HG03354 (cell line): Measurements from ENCODE around the gene TSC2.
"Not testable (repeated sequence)": the region's sequence is repeated elsewhere in the genome, so short reads cannot be mapped to it uniquely, and the experiment has no call there.

Experiments
- ATAC-seq: cut with Tn5 transposase; IDR thresholded peaks from one replicate; pipeline ENCODE4 v1.9.1; 2021; ENCODE audit warnings: mild to moderate bottlenecking; ENCODE audit not compliant: unreplicated experiment, poor library complexity, severe bottlenecking

The TSC2 gene

DNA sequence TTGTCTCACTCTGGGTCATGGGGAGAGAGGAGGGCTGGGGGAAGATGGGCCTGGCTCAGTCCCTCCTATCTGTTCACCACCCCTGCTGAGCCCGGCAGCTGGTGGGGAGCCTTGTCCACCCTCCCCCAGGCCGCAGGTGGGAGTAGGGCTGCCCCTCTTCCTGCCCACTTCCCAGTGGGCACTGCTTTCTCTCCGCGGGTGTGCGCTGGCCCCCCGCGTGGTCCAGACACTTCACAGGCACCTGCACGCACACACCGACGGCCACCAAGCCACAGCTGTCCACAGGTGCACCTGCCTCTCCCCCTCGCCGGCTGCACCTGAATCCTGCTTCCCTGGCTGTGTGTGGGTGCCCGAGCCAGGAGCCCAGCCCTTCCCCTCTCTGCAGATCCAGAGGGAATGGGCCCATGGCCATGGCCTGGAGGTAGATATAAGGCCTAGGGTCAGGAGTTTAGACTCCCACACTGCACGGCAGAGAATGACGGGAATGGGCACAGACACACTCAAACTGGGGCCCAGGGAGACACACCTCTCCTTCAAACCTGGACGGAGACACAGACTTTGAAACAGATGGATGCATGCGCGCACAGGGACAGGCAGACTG lies 19.1 kb upstream of the TSC2 start:
- ATAC-seq = no peak

DNA sequence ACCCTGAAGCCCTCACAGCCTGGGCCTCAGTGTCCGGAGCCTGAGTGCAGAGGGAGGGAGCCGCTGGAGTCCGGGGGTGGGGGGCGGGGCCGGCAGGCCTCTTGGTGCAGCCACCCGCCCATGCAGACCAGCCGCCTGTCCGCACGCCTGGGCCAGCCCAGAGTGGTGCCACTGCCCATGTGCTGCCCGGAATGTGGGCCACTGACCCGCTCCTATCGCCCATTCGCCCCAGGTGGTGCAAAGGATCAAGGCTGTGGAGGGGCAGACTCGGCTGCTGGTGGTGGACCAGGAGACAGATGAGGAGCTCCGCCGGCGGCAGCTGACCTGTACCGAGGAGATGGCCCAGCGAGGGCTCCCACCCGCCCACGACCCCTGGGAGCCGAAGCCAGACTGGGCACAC lies 18.4 kb upstream of the TSC2 start:
- ATAC-seq = no peak

DNA sequence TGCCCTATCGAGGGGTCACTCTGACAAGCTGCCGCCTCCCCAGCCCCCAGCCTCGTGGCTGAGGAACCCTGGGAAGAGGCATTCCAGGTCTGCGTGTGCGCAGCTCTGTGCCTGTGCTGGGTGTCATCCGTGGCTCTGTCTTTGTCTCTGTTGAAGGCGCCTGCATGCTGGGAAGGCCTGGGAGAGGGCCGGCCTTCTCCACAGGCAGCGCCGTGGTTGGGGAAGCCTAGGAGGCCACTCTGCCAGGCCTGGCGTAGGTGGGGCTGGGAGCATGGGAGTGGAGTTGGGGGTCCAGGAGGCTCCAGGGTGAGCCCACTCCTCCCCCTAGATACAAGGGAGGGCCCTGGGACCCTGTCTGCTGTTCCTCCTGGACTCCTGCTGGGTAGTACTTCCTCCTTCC lies 17.7 kb upstream of the TSC2 start:
- no peak for ATAC-seq

DNA sequence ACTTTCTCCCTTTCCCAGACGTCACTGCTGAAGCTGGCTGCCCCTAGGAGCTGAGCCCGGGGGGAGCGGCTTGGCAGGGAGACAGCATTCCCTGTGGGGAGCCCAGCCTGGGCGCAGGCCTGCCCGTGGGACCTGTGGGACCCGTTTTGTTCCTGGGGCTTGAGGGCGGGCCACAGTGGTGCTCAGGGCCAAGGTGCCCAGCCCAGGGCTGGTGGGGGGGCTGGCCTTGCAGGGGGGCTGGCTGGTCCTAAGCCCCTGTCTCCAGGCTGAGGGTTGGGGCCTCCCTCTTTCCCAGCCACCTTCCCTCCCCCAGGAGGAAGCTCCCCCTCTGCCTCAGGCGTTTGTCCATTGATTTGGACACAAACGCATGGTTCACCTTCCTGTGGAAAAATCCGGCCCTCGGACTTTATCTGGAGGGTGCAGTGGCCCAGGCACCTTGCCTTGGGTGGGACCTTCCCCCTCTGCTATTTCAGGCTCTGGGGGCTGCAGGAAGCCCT lies 16.7 kb upstream of the TSC2 start:
- no peak for ATAC-seq

DNA sequence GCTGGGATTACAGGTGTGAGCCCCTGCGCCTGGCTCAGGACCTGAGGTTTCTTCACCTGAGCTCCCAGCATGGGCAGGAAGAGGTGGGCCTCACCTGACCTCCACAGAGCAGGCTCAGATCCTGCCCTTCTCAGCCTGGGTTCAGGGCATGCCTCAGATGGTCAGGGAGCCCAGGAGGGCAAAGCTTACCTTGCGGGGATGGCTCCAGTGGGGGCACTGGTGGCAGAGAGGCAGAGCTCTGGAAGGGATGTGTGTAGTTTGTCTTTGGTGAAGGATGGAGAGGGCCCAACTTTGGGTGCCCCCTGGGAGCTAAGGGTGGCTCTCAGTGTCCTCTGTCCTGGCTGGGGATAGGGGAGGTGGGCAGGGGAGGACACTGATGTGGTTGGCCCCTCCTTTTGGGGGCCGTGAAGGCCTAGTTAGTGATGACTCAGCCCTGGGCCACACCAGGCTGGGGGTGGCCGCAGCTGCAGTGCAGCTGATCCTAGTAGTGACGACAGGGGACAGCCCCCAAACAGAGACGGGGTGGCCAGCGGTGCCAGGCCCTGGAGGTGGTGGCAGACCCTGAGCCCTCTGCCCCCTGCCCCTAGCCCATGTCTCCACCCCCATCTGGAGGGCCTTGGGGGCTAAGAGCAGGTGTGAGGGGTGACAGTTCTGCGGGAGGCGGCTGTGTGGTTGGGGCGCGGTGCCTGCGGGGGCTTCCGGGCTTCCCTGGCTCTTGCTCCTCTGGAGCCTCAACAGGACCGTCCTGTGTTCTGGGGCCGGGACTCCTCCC lies 15.3 kb upstream of the TSC2 start:
- ATAC-seq = no peak

DNA sequence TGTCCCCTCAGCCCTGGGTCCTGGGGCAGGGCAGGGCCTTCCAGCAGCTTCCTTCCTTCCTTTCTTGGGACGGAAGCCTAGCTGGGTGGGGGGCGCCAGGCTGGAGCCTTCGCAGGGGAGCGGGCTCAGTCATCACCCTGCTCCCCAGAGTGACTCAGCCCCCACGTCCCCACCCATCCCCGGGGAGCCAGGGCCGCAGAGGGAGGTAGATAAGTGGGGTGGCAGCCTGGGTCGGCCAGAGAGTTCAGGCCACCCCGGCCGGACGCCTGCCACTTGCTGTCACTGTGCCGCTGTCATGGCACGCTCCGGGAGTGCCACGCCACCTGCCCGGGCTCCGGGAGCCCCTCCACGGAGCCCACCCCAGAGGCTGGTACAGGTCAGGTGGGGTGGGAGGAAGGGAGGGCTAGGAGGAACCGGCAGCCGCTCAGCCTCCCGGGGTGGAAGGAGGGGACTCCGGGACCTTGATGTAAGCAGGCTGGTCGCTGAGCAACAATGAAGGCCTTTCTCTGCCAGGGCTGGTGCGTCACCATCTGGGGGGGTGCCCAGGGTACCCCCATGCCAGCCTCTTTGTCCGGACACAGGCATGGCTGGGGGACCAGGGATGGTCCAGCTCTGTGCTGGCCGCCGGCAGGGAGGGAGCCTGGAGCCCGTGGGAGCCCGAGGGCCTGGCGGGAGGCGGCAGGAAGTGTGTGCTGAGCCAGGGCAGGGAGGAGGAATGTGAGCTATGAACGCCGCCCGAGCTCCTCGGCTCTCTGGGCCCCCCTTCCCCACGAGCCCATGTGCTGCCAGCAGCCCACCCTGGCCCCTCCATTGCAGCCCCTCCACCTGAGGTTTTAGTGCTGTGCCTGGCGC lies 14.5 kb upstream of the TSC2 start:
- no peak for ATAC-seq

DNA sequence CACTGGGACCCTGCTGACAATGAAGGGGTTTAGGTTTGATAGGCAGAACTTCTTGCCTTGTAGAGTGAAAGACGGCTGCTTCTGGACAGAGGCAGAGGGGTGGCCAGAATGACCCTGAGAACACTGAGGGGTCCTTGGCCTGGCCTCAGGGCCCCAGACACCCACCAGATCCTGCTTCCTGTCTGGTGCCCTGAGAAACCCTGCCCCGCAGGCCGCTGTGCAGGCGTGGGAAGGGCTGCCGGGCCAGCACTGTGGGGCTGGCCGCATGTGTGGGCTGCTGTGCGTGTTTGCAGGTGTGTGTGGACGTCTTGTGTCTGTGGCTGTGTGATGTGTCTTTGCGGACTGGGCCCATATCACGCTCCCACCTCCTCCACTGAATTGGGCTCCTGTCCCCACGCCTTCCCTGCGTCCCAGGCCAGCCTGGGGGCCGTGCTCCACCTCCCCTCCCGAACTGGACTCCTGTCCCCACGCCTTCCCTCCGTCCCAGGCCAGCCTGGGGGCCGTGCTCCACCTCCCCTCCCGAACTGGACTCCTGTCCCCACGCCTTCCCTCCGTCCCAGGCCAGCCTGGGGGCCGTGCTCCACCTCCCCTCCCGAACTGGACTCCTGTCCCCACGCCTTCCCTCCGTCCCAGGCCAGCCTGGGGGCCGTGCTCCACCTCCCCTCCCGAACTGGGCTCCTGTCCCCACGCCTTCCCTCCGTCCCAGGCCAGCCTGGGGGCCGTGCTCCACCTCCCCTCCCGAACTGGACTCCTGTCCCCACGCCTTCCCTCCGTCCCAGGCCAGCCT lies 13.7 kb upstream of the TSC2 start:
- not testable (repeated sequence) for ATAC-seq

DNA sequence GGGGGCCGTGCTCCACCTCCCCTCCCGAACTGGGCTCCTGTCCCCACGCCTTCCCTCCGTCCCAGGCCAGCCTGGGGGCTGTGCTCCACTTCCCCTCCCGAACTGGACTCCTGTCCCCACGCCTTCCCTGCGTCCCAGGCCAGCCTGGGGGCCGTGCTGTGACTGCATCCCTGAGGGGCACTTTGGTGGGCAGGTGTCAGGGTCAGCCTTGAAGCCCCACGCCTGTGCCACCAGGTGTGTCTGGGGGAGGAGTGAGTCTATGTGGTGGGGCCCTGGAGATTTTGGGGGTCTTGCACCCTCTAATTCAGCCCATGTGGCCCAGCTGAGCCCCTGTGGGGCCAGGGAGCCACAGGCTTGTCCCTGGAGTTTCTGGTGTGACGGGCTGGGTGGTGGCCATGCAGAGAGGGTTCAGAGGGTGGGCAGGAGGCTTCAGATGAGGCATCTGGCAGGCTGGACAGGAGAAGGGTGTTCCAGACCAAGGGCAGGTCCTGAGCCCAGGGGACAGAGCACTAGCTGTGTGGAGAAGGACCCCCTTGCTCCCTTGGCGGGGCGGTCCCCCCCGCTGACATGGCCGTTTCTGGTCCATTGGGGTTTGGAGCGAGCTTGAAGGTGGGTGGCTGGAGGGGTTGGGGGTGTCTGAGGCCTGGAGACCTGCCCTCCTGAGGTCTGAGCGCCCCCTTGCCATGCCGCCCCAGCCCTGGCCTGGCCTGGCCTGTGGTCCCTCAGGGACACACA lies 12.9 kb upstream of the TSC2 start:
- ATAC-seq = no peak

DNA sequence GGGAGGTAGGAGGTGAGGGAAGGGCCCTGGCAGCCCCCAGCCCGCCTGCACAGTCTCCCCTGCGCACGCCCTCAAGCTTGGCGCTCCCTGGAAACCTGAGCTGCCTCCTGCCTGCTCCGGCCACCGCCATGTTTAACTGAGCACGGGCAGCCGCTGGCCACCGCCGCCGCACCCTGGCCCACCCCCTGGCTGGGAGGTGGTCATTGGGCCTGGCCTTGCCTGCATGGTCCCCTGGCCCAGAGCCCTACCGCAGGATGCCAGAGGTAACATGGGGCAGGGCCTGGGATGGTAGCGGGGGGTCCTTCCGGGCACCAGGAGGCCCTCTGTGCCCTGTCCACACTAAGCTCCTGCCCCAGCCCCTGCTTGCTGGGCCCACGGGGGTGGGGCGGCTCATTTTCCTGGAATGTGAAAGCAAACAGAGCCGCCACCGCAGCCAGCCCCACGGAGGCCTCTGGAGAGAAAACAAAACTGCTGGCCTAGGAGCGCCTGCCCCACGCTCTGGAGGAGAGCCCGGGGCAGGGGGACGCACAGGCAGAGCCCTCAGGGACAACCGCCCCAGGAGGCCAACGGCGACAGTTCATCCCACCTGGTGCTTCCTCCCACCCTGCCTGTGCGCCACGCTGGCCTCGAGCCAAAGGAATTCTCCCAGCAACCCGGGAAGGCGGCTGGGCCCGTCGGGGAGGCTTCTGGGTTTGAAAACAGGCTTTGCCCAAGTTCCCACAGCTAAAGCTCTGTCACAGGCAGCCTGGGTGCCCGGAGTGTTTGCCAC lies 12.2 kb upstream of the TSC2 start:
- ATAC-seq = no peak

DNA sequence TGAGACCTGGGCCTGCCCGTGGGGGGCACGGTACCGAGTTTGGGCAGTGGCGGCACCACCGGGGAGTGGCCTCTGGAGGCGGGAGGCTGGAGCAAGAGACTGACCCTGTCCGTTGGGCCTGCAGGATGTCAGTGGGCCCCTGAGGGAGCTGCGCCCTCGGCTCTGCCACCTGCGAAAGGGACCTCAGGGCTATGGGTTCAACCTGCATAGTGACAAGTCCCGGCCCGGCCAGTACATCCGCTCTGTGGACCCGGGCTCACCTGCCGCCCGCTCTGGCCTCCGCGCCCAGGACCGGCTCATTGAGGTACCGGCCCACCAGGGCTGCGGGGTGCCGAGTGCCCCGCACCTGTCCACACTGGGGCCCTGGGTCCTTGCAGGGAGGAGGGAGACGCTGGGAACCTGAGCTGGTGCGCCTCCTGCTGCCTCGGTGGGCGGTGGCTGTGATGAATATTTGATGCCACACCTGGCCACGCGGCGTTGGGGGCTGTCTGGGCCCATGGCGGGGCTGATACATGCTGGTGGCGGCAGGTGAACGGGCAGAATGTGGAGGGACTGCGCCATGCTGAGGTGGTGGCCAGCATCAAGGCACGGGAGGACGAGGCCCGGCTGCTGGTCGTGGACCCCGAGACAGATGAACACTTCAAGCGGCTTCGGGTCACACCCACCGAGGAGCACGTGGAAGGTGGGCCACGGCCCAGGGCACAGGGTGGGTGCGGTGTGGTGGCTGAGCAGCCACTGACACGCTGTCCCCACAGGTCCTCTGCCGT lies 11.4 kb upstream of the TSC2 start:
- no peak for ATAC-seq

DNA sequence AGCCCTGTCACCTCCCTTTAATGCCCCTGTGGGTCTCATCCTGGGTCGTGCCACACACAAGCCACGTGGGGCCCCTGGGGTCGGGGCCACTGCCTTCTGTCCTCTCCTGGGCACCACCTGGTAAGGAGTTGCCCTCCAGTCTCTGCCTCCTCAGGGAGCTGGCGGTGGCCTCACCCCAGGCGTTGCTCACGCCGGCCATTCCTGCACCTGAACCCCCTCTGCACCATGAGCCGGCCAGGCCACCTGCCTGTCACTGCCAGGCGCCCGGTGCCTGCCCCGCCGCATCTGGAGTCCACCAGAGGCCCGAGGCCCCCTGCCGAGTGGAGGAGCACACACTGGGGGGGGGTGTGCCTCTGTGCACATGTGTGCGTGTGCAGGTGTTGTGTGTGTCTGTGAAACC lies 10.7 kb upstream of the TSC2 start:
- no peak for ATAC-seq

DNA sequence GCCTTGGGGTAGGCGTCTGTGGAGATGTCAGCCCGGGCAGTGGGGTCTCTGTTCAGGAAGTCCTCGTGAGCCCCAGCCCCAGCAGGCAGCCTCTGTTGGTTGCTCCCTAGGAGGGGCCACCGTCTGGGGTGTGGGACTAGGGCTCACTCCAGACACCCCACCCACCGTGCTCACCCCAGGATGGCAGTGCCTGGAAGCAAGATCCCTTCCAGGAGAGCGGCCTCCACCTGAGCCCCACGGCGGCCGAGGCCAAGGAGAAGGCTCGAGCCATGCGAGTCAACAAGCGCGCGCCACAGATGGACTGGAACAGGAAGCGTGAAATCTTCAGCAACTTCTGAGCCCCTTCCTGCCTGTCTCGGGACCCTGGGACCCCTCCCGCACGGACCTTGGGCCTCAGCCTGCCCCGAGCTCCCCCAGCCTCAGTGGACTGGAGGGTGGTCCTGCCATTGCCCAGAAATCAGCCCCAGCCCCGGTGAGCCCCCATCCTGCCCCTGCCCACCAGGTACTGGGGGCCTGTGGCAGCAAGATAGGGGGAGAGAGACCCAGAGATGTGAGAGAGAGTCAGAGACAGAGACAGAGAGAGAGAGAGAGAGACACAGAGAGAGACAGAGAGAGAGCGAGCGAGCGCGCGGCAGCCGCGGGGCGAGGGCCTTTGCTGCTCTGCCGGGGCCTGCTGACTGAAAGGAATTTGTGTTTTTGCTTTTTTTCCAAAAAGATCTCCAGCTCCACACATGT lies 10.0 kb upstream of the TSC2 start:
- ATAC-seq = no peak

DNA sequence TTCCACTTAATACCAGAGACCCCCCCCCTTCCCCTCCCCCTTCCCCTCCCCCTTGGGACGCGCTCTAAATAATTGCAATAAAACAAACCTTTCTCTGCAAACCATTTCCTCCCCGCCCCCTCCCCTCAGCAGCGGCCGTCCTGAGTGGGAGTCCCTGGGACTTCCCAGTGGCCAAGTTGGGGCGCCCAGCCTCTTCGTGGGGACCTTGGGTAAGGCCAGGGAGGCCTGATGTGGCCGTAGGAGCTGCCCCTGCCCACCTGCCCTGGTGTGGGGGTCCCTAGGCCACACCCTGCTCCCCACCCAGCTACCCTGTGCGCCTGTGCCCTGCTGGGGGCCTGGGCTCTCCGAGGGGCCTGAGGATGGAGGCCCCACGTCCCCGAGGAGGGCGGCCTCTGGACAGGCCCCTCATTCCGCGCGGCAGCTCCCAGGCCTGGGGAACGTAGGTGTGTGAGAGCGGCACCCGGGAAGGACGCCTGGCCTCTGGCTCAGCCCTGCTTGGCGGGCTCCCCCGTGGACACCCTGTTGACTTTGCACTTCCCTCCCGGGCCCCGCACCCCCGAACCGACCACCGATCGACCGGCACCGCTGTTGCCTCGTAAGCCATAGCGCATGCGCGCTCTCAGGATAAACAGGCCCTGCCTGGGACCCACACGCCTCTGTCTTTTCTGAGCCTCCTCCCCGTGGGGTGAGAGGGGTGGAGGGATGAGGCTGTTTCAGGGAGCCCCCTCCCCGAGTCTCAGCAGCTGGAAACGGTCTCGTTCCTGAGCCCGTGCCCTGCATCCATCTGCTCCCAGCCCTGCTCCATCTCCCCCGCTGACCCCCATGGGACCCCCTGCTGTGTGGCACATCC lies 9.2 kb upstream of the TSC2 start:
- no peak for ATAC-seq

DNA sequence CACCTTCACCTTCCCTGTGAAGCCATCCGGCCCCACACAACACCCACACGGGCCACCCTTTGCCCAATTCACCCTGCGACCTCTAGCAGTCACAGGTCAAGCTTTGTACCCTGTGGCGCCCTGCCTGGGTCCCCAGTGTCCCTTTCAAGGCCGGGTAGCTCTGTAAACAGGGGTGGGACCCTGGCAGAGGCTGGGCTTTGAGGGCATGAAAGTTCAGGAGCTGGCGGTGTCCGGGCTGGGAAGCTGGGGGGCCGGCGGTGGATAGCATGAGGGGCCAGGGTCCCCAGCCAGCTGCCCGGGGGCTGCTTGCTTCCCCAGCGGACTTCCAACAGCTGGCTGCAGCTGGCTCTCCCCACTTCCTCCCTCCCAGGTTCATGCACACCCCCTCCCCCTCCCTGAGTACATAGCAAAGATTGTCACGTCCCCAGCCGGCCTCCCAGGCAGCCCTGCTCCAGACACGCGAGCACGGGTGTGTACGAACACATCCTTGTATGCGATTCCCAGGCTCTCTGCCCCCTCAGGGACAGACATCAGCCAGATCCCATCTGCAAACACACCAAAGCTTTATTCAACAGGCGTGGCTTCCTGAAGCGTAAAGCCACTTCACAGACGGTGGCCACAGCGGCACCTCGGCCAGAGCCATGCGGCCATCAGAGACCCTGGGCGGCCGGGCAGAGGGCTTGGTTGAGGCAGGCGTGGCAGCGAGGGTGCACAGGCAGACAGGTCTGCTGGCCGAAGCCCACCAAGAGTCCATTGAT lies 8.3 kb upstream of the TSC2 start:
- no peak for ATAC-seq

DNA sequence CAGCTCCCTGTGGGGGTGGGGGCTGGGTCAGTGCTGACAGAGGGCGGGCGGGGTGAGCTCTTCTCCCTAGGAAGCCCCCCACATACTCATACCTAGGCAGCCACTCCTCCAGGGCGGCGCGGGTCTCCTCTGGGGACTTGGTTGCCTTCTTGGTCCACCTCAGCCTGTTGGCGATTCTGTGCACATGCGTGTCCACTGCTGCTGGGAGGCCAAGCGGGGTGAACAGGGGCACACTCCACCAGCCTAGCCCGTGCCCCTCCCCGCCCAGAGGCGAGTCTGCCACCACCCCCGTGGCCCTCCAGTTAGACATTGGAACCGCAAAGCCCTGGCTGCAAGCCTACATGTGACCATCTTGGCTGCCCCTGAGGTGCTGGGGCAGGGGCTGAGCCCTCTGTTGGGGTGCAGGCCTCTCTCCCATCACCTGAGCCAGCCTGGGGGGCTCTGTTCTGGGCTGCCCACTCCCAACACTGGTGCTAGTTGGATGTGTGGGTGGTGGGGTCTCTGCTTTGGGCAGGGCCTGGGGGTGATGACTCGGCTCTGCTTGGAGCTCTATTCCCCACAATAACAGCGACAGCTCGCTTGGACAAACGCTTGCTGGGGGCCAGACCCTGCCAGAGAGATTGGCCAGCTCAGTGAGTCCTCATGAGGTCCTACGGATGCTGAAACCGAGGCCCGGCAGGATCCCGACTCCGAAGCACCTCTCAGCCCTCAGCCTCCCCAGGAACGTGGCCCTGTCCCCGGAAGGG lies 7.6 kb upstream of the TSC2 start:
- ATAC-seq = no peak
